GM18867 (cell line): ENCODE results near the gene OSTC.

ENCODE experiments used
- ATAC-seq: cut with Tn5 transposase; IDR thresholded peaks from one replicate; pipeline ENCODE4 v1.9.1; 2021; ENCODE audit warnings: mild to moderate bottlenecking, moderate library complexity; ENCODE audit not compliant: unreplicated experiment

OSTC gene

DNA sequence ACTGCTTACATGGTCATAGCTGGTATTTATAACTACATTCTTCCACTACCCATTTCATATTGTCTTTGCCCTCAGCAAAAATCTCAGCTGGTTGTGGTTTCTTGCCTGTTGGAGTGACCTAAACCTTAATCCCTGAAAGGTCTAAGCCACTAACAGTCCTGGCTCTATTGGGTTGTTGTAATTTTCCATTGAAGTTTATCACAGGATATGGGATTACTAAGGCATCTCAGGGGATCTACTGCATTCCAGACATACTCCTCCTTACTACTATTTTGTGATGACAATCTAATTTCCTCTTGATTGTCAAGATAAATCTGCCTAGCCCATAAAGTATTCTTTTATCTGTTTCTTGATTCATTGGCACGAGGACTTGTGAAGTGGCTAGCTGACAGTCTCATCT, 6.2 kb upstream of the OSTC start:
- no peak for ATAC-seq

DNA sequence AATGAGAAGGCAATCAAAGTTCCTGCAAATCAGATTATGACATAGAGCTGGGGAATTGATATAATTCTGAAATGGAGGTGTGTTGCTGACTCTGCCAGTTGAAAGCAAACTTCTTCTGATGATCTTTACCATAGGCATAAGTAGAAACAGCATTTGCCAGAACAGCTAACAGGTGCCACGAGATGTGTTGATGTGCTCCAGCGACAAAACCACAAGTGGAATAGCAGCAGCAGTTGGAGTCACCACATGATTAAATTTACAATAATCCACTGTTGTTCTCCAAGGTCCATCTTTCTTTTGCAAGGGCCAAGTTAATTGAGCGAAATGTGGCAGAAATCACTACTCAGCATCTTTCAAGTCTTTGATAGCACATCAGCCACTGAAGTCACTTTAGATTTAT, 3.7 kb upstream of the OSTC start:
- ATAC-seq = no peak

DNA sequence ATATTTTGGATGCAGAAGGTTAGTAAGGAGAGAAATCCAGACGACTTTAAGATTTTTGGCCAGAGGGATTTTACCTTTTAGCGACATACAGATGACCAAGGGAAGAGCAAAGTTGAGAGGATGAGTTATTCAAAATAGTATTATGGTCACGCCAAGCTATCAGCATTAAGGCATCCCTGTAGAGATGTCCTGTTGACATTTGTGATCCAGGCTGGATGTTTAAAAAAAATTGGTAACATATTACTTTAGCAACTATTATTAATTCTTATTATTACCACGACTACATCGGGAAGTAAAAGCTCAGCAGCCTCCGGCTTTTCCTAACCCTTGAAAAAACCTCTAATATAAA, 562 bp upstream of the OSTC start:
- peak; percentile 14 for ATAC-seq

DNA sequence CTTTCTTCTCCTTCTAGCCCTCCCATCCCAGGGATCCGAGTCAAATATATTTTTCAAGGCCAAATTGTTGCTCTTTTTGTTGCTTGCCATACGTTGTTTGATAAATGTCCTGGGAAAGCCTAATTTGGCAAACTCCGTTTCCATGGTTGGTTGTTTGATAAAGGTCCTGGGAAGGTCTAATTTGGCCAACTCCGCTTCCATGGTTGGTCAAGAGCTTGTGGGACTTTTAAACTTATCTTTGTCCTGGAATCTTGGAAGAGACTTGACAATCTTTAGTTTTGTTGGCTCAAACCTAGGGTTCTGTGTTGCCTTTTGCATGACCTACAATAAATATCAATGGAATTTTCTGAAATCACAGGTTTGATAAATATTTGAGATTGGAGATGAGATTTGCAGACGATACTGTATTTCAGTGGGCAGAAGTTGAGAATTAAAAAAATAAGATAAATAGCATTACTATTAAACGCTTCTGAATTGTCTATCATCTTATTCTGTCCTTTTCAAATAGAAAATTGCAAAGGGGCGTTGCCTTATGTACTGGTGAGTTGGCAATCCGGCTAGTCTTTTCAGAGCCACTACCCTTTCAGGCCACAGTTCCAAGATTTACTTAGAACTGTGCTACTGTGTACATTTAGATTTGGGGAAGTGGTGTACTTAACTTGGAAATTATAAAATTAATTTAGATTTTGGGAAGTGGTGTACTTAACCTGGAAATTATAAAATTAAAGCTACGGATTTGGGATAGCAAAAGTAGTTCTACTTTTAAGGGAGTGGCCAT, 804 bp downstream of the OSTC start:
- ATAC-seq = peak; percentile 32

DNA sequence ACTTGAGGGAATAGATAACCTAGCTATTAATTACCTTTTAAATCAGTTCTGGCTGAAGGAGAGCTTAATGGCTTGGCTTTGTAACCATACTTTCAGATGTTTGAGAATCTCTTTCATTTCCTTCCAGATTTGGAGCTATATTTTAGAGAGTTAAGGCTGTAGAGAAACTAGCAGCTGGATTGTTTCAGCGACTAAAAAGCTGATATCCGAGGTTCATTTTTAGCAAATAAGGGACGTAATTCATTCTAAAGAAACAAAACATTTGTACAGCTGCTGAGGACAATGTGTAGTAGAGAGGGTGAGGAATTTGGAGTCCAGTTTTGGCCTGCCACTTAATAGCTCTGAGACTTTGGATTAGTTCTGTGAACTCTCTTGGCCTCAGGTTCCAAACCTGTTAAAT, 12.2 kb downstream of the OSTC start:
- ATAC-seq = no peak

DNA sequence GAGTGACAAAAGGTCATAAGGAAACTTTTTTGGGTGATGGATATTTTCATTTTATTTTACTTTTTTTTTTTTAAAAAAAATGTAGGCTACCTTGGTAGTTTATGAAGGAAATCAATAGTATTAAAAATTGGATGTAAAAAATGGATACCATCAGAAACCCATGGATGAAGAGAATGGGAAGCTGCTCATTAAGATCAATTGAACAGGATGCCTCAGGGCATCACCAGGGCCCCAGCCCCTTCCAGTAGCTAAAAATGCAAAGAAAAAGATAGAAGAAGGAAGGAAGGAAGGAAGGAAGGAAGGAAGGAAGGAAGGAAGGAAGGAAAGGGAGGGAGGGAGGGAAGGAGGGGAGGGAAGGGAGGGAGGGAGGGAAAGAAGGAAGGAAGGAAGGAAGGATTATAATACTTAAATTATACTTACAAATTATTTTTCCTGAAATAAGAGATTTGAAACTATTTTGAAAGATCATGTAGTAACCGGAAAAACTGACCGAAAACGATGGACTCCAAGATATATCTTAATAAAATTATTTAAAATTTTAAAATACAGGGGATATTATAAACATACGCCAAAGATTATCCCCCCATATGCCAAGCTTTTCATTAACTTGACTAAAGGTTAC, 24.1 kb downstream of the OSTC start:
- no peak for ATAC-seq

DNA sequence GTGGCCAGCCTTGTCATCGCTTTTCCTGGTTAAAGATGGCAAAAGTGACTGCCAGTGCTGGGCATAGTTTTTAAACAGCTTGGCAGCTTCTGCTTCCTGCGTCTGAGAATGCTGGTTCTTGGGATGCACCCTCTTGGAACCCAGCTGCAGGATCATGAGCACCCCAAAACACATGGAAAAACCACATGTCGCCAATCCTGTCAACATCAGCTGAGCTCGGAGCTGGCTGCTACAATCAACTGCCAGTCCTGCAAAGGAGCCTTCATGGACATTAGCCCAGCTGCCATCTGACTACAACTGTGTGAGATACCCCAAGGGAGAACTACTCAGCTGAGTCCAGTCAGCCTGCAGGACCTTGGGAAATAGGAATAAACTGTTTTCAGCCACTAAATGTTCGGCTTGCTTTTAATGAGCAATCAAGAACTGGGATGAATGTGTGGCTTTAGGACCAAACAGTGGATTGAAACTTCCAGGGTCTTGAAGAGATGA, 31.0 kb downstream of the OSTC start:
- ATAC-seq = no peak

DNA sequence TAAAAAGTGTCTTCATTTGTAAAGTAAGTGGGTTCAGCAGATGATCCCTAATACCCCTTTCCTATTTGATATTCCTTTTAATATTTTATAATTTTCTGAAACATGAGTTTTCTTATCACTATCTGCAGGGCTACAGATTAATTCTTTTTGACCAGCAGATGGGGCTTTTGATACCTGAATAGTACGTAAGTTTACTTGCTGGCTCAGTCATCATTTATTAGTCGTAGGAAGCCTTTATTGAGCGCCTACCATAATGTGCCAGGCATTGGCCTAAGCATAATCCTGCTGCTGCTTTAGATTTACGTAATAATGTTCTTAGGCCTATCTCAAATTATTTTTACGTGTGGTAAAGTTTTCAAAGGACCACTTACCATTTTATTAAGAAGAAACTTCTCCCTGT, 33.1 kb downstream of the OSTC start:
- no peak for ATAC-seq

DNA sequence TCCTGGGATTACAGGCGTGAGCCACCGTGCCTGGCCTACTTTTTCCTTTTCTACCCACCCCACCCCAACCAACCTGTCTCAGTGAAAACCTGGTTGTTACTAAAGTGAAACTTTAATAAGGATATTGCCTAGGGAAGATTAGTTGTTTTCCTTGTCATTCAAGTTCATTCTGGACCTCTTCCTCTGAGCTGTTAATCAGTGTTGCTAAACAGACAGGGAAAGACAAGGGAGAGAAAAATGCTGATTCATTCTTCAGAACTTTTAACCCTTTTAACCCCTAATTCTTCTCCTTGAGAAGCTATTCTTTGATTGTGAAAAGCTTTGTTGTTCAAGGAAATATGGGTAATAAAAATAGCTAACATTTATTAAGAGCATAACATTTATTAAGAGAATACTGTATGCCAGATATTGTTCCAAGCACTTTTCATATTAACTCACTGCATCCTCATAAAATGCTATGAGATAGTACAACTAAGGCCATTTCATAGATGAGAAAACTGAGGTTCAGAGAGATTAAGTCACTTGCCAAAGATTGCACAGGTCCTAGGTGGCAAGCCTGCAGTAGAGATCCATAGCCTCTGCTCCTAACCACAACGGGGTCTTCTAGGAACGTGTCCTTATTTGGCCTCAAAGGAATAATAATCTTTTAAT, 34.8 kb downstream of the OSTC start:
- ATAC-seq = no peak

DNA sequence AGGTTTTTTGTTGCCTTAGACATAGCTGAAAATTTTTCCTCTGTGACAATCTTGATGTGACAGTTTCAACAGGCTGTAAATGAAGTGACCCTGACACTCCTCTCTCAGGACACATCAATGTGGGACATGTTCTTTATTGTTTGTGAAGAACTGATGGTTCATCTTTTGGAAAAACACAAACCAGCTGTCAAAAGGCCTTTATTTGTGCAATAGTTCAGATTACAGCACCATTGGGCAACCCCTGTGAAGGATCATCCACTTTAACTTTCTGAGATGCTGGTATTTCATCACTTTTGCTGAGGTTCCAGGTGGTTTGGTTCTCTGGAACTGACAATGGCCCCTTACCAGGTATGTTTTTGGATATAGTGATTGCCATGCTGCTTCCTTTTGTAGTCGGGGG, 40.3 kb downstream of the OSTC start:
- no peak for ATAC-seq

DNA sequence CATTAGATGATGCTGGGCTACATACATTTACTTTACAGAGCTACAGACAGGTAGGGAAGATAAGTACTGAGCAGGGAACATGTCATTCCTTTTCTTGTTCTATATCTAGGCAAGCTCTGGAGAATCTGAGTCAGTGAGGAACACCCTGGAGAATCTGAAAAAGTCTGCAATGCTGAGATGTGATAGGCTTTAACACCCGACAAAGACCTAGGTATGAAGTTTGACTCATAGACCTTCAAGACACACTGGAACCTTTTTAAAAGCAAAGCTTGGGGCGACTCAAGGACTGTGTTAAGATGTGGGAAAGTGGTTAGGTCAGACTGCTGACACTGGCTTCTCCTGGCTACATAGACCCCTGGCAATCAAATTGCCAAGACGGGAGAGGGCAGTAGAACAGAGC, 42.8 kb downstream of the OSTC start:
- no peak for ATAC-seq

DNA sequence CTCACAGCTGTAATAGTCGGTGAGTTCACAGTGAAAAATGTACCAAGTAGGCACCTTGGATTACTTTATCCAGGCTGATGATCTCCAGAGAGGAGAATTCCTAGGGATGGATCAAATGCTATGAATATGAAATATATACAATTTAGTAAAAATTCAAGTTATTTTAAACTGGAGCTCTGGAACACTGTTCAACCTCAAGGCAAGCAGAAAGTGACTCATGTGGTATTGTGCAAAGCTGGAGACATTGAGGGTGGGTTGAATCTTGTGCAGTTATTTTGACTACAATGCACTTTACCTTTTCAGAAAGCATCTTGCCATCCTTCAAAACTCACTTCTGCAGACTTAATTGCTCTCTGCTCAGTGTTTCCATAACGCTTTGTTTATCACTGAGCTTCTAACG, 43.4 kb downstream of the OSTC start:
- no peak for ATAC-seq

DNA sequence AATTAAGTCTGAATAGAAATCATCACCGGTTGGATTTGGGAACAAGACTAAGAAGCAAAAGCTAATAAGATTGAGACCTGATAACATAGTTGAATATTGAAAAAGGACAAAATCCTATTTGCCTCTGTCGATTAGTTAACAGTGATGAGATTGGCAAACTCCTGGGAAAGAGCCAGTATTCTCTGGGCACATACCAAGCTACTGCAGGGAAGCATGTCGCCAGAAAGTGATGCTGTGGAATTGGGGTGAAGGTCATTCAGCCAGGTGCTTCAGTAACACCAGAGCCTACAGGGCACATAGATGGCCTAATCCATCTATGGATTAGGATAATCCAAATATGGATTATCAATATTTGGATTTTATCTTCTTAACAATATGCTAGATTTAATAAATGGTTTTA, 44.0 kb downstream of the OSTC start:
- ATAC-seq = no peak

DNA sequence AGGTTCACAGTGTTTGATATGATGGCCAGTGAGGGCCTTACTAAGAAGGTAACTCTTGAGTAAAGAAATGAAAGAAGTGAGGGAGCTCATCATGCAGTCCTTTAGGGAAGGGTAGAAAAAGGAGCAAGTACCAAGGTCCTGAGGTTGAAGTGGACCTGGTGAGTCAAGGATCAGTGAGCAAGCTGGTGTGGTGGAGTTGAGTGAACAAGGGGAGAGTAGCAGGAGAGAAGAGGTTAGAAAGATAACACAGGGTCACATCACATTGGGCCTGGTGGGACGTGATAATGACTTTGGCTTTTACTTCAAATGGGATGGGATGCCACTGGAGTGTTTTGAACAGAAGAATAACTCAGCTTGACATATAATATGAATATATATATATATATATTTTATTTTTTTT, 44.7 kb downstream of the OSTC start:
- no peak for ATAC-seq

DNA sequence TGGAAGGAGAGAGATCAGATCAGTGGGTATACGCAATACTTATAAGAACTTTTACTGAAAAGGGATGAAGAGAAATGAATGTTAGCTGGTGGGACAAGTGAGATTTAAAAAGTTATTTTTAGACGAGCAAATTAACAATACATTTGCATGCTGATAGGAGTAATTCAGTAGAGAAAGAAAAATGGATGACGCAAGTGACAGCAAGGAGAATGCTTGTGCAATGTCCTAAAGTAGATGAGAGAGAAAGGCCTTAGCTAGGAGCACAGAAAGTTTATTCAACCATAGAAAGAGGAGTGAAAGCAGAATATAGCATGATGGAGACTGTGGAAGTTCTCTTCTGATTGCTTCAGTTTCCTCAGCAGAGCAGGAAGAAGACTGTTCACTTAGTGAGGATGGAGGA, 45.8 kb downstream of the OSTC start:
- no peak for ATAC-seq

DNA sequence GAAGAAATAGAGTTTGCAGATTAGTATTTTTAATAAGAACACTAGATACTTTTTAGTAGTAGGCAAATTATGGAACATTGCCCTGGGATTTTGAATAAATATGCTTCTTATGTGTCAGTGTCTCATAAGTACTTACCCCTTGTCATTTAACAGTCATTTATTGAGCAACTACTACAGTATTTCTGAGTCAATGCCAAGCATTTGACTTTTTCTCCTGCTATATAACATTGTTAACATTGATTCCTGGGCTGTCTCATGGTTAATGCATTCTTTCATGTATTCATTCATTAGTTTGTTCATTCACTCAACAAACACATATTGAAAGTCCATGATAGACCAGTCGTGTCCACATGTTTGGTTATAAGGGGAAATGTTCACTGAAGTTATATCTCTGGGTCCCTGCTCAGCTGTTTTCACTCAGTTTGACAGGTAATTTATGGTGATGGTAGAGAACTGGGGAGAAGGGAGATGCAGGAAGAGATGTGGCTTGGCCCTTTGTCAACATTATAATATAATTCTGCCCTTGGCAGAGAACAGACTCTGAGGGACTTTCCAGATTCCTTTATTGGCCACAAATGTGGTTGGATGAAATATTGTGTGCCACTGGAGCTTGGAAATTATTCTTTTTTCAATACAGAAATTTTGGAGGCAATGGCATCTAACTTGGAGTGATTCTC, 49.8 kb downstream of the OSTC start:
- ATAC-seq = no peak

DNA sequence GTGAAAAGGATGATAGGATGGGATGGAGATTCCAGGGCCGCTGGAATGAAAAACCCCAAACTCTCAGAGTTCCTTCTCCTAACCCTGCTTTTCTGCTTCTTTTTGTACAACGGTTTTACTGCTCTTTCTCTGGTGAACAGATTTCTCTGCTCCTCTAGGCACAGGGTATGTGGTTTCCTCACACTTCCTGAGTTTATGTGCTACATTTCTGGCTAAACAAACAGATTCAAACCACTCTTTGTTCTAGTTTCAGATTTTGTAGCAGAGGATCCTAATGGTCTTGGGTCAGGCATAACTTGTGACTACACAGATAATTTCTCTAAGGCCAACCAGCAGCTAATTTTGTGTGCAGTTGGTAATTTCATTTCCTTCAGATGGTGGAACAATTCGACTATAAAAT, 52.6 kb downstream of the OSTC start:
- no peak for ATAC-seq

DNA sequence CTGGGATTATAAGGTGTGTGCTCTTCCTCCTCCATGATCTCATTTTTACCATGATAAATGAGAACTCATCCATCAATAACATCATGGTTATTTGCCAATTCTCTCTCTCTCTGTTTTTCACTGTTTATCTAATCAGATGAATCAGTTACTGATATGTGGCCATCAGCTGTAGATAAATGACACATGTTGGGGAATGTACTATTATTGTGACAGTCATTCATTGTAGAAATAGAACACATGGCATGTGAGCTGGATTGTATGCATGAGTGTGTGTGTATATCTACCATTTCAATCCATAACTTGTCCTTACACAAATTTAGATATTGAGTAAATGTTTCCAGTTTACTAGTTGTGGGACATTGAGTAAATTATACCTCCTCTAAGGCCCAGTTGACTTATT, 53.0 kb downstream of the OSTC start:
- ATAC-seq = no peak

DNA sequence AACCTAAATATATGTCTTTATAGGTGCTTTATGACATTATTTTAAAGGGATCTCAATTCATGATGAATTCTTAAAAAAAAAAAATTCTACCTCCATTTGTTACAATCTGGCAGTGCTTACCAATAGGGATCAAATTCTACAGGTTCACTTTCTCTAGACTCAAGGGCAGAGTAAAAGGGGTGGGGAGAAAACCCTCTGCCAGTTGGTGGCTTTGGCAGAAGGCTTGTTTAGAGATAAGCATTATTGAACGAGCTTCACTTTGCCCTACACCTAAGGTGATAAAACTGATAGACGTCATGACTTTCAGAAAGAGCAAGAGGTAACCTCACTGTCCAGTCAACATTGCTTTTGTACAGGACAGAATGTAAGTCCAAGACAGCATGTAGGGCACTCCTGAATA, 53.6 kb downstream of the OSTC start:
- ATAC-seq = no peak

DNA sequence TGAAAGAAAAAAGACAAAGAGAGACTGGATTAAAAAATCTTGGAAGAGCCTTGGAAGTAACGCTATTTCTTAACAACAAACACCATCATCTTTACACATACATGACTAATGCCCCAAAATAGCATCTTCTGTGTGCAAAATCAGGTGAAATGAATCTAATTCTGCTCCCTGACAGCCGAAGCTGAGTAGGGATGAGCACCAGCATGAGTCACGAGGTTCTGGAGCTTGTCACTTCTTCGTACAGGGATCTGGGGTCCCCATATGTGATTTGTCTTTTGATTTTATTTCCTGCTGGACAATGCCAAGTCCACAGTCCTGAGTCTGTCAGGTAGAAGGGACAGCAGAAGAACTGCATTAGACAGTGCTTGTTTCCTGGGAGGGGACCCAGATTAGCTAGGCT, 55.9 kb downstream of the OSTC start:
- ATAC-seq = no peak

DNA sequence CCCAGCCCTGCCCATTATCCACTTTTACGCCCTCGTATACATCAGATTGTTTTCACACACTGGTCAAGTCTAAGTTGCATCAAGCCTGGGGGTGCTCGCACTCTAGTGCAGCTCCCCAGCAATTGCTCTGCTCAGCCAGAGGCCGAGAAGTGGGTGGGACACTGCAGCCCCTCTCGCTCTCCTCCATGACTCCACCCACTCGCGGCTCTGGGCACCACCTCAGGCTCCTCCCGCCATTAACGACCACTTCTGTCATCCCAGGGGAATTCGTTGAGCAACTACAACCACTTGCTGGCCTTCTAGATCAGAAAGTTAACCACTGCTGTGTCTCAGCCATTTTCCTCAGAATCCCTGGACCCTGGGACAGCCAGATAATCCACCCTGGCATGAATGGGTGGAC, 58.8 kb downstream of the OSTC start:
- no peak for ATAC-seq

DNA sequence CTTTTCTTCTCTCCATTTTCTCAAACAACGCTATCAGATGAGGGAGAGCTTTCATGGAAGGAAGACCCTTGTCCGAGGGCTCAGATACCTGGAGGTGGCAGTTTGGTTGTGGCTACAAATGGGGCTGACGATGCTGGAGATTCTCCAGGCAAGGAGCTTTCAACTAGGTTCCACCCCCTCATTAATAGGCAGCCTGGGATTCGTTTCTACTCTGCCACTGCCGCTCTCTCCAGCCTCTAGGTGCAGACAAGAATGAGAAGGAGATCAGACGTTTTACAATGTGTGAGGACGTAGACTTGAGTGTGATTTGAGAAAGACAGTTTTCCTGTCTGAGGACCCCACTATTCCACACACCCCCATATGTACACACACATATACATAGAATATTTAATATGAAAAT, 59.3 kb downstream of the OSTC start:
- no peak for ATAC-seq
